ENCODE measurements around the gene HDDC3.

Gene HDDC3

GRCh38 chr15:90945091-90945490 is 12.7 kb upstream of the HDDC3 start:
- no peak overlapping the region for H3K4me3 ChIP-seq (ENCODE audit: low read depth, low read length)
- no peak for TF ChIP-seq CTCF (IDR thresholded peaks at IDR 0.05; ENCODE audit: low read depth, low read length)
- TF ChIP-seq MYC (IDR thresholded peaks at IDR 0.05; ENCODE audit: low read depth, low read length), result no peak
- no peak for TF ChIP-seq MAX (IDR thresholded peaks at IDR 0.05; ENCODE audit: low read depth, low read length)
- TF ChIP-seq POLR2A (IDR thresholded peaks at IDR 0.05; ENCODE audit: extremely low read depth, insufficient read length), result no peak
- DNase-seq (ENCODE audit: low read depth), result no peak

GRCh38 chr15:90942354-90943120 is 10.2 kb upstream of the HDDC3 start:
- DNase-seq (ENCODE audit: low read depth), result no peak
- H3K4me3 ChIP-seq (ENCODE audit: low read depth, low read length), result no peak overlapping the region
- no peak for TF ChIP-seq POLR2A (IDR thresholded peaks at IDR 0.05; ENCODE audit: extremely low read depth, insufficient read length)
- TF ChIP-seq MAX (IDR thresholded peaks at IDR 0.05; ENCODE audit: low read depth, low read length), result no peak
- TF ChIP-seq CTCF (IDR thresholded peaks at IDR 0.05; ENCODE audit: low read depth, low read length), result no peak
- no peak for TF ChIP-seq MYC (IDR thresholded peaks at IDR 0.05; ENCODE audit: low read depth, low read length)

- no peak overlapping the region for H3K4me3 ChIP-seq (ENCODE audit: low read depth, low read length)
- TF ChIP-seq CTCF (IDR thresholded peaks at IDR 0.05; ENCODE audit: low read depth, low read length), result no peak
- TF ChIP-seq POLR2A (IDR thresholded peaks at IDR 0.05; ENCODE audit: extremely low read depth, insufficient read length), result no peak
- TF ChIP-seq MAX (IDR thresholded peaks at IDR 0.05; ENCODE audit: low read depth, low read length), result no peak
- TF ChIP-seq MYC (IDR thresholded peaks at IDR 0.05; ENCODE audit: low read depth, low read length), result no peak
- no peak for DNase-seq (ENCODE audit: low read depth)
These were observed 8.7 kb upstream of the HDDC3 start for GRCh38 chr15:90941038-90941437.

GRCh38 chr15:90939756-90940155 is 7.4 kb upstream of the HDDC3 start:
- H3K4me3 ChIP-seq (ENCODE audit: low read depth, low read length), result no peak overlapping the region
- no peak for DNase-seq (ENCODE audit: low read depth)
- TF ChIP-seq CTCF (IDR thresholded peaks at IDR 0.05; ENCODE audit: low read depth, low read length) (no peak), POLR2A (IDR thresholded peaks at IDR 0.05; ENCODE audit: extremely low read depth, insufficient read length) (no peak), MAX (IDR thresholded peaks at IDR 0.05; ENCODE audit: low read depth, low read length) (no peak), MYC (IDR thresholded peaks at IDR 0.05; ENCODE audit: low read depth, low read length) (no peak)

GRCh38 chr15:90938261-90938660 is 5.9 kb upstream of the HDDC3 start:
- no peak for DNase-seq (ENCODE audit: low read depth)
- TF ChIP-seq CTCF (IDR thresholded peaks at IDR 0.05; ENCODE audit: low read depth, low read length), result no peak
- no peak for TF ChIP-seq POLR2A (IDR thresholded peaks at IDR 0.05; ENCODE audit: extremely low read depth, insufficient read length)
- no peak for TF ChIP-seq MAX (IDR thresholded peaks at IDR 0.05; ENCODE audit: low read depth, low read length)
- no peak for TF ChIP-seq MYC (IDR thresholded peaks at IDR 0.05; ENCODE audit: low read depth, low read length)
- H3K4me3 ChIP-seq (ENCODE audit: low read depth, low read length), result no peak overlapping the region
